Measurements from ENCODE around the gene C2.

The C2 gene

GRCh38 chr6:31915351-31915750, 12.2 kb upstream of the C2 start:
- no peak for TF ChIP-seq TAF1 (IDR thresholded peaks at IDR 0.05; ENCODE audit: low read depth)

- no peak for TF ChIP-seq YY1 (IDR thresholded peaks at IDR 0.05; ENCODE audit: low read depth)
- no peak for TF ChIP-seq RAD21 (IDR thresholded peaks at IDR 0.05; ENCODE audit: low read depth)
- no peak for TF ChIP-seq CREB1 (IDR thresholded peaks at IDR 0.05; ENCODE audit: low read depth)
- no peak for TF ChIP-seq CEBPB (IDR thresholded peaks at IDR 0.05)
- TF ChIP-seq TAF1 (IDR thresholded peaks at IDR 0.05; ENCODE audit: low read depth) = no peak
- no peak for TF ChIP-seq ZBTB7A (IDR thresholded peaks at IDR 0.05; ENCODE audit: low read depth)
These were observed 11.8 kb upstream of the C2 start for GRCh38 chr6:31915756-31916155.

- TF ChIP-seq FOXM1 (IDR thresholded peaks at IDR 0.05; ENCODE audit: borderline replicate concordance, low read depth) (no peak), TAF1 (IDR thresholded peaks at IDR 0.05; ENCODE audit: low read depth) (no peak), EP300 (IDR thresholded peaks at IDR 0.05; ENCODE audit: borderline replicate concordance) (no peak), REST (IDR thresholded peaks at IDR 0.05; ENCODE audit: low read depth) (no peak), CEBPB (IDR thresholded peaks at IDR 0.05) (no peak), ZBTB7A (IDR thresholded peaks at IDR 0.05; ENCODE audit: low read depth) (no peak), MAX (IDR thresholded peaks at IDR 0.05) (no peak), NFIC (IDR thresholded peaks at IDR 0.05) (no peak), RAD21 (IDR thresholded peaks at IDR 0.05; ENCODE audit: low read depth) (no peak), TCF12 (IDR thresholded peaks at IDR 0.05; ENCODE audit: low read depth) (no peak)
These were observed 9.3 kb upstream of the C2 start for GRCh38 chr6:31918069-31918720.

GRCh38 chr6:31919624-31920303, 7.8 kb upstream of the C2 start:
- no peak for TF ChIP-seq USF1 (IDR thresholded peaks at IDR 0.05)
- TF ChIP-seq NFIC (IDR thresholded peaks at IDR 0.05) = no peak
- TF ChIP-seq REST (IDR thresholded peaks at IDR 0.05; ENCODE audit: low read depth) = no peak
- TF ChIP-seq YY1 (IDR thresholded peaks at IDR 0.05; ENCODE audit: low read depth) = no peak
- no peak for TF ChIP-seq EP300 (IDR thresholded peaks at IDR 0.05; ENCODE audit: borderline replicate concordance)
- TF ChIP-seq EGR1 (IDR thresholded peaks at IDR 0.05) = no peak

- no peak for TF ChIP-seq CEBPB (IDR thresholded peaks at IDR 0.05)
- no peak for TF ChIP-seq EGR1 (IDR thresholded peaks at IDR 0.05)
- TF ChIP-seq TCF12 (IDR thresholded peaks at IDR 0.05; ENCODE audit: low read depth) = no peak
- TF ChIP-seq RAD21 (IDR thresholded peaks at IDR 0.05; ENCODE audit: low read depth) = no peak
- no peak for TF ChIP-seq NFIC (IDR thresholded peaks at IDR 0.05)
- no peak for TF ChIP-seq ZBTB7A (IDR thresholded peaks at IDR 0.05; ENCODE audit: low read depth)
- no peak for TF ChIP-seq CREB1 (IDR thresholded peaks at IDR 0.05; ENCODE audit: low read depth)
- no peak for TF ChIP-seq TAF1 (IDR thresholded peaks at IDR 0.05; ENCODE audit: low read depth)
- TF ChIP-seq YY1 (IDR thresholded peaks at IDR 0.05; ENCODE audit: low read depth) = no peak
- no peak for TF ChIP-seq TEAD4 (IDR thresholded peaks at IDR 0.05)
- TF ChIP-seq EP300 (IDR thresholded peaks at IDR 0.05; ENCODE audit: borderline replicate concordance) = no peak
- no peak for TF ChIP-seq REST (IDR thresholded peaks at IDR 0.05; ENCODE audit: low read depth)
- no peak for TF ChIP-seq FOXM1 (IDR thresholded peaks at IDR 0.05; ENCODE audit: borderline replicate concordance, low read depth)
- no peak for TF ChIP-seq MAX (IDR thresholded peaks at IDR 0.05)
- no peak for TF ChIP-seq USF1 (IDR thresholded peaks at IDR 0.05)
These were observed 6.7 kb upstream of the C2 start for GRCh38 chr6:31920811-31921210.
